A673 (cell line): ENCODE measurements around the gene DLGAP1. TPM values are rescaled to one million over a fixed set of nuclear protein-coding genes. Genes with fewer than 3 reads are reported as not detected.

Source experiments
- BruUV-seq: library from RNA; stranded (reverse); fragments of 400-500 nt; replicated peaks from 2 replicates; lab custom pipeline; 2021; lab: Mats Ljungman, UMichigan
- CTCF ChIA-PET: fragments of 300-600 bp; sonication (Branson Sonifier 250); formaldehyde crosslinking; loops from one replicate; lab custom pipeline; 2022; ENCODE audit warnings: antibody characterized with exemption; lab: Charles Lee
- POLR2A ChIA-PET: fragments of 300-600 bp; sonication (Branson Sonifier 250); formaldehyde crosslinking; loops from one replicate; lab custom pipeline; 2022; ENCODE audit warnings: antibody characterized with exemption; ENCODE audit not compliant: low non-redundant PET; lab: Charles Lee
- DNase-seq: peaks from one replicate; pipeline ENCODE4 v3.0.0-alpha.2; 2015; ENCODE audit warnings: low spot score
- H3K27ac ChIP-seq: fragments of 200-600 bp; sonication (generic); 2 replicates; pipeline ENCODE4 v1.5.1; 2016; ENCODE audit warnings: mixed run types, low read depth, mild to moderate bottlenecking, mixed read lengths, antibody characterized with exemption, low read length; ENCODE audit not compliant: poor library complexity, severe bottlenecking
- H3K27me3 ChIP-seq: fragments of 200-600 bp; sonication (generic); replicated peaks from 2 replicates; pipeline ENCODE4 v1.6.1; 2017; ENCODE audit warnings: mixed run types, low read depth, mild to moderate bottlenecking, mixed read lengths, antibody characterized with exemption, low read length; ENCODE audit not compliant: insufficient read depth, poor library complexity
- H3K36me3 ChIP-seq: fragments of 200-600 bp; sonication (generic); 2 replicates; pipeline ENCODE4 v1.6.1; 2016; ENCODE audit warnings: mixed run types, mild to moderate bottlenecking, mixed read lengths, antibody characterized with exemption, low read length; ENCODE audit not compliant: insufficient read depth, poor library complexity, severe bottlenecking
- H3K4me1 ChIP-seq: fragments of 200-600 bp; sonication (generic); 2 replicates; pipeline ENCODE4 v1.6.1; 2017; ENCODE audit warnings: mixed run types, mild to moderate bottlenecking, mixed read lengths, antibody characterized with exemption, low read length; ENCODE audit not compliant: insufficient read depth, poor library complexity, severe bottlenecking
- H3K4me3 ChIP-seq: fragments of 200-600 bp; sonication (generic); 2 replicates; pipeline ENCODE4 v1.5.1; 2016; ENCODE audit warnings: low read depth, mixed run types, mild to moderate bottlenecking, mixed read lengths, low read length; ENCODE audit not compliant: poor library complexity, severe bottlenecking
- H3K9me3 ChIP-seq: fragments of 200-600 bp; sonication (generic); 2 replicates; pipeline ENCODE4 v1.6.1; 2016; ENCODE audit warnings: mixed run types, low read depth, mild to moderate bottlenecking, mixed read lengths, antibody characterized with exemption, low read length; ENCODE audit not compliant: poor library complexity, severe bottlenecking
- CTCF ChIP-seq: fragments of 300-800, 200-600 bp; sonication (generic); conservative IDR thresholded peaks from 2 replicates; pipeline ENCODE4 v1.5.1; 2017; ENCODE audit warnings: low read depth, mild to moderate bottlenecking, antibody characterized with exemption, low read length, moderate library complexity, mixed read lengths
- EZH2 ChIP-seq: fragments of 200-600 bp; sonication (generic); IDR thresholded peaks from 2 replicates; pipeline ENCODE4 v1.6.1; 2017; ENCODE audit warnings: borderline replicate concordance, low read depth, mild to moderate bottlenecking, mixed read lengths, antibody characterized with exemption, low read length; ENCODE audit not compliant: poor library complexity, severe bottlenecking
- intact Hi-C: fragments of 100-400 bp; cut with micrococcal nuclease; formaldehyde crosslinking; loops from one replicate; pipeline ENCODE4 v1.10.0; 2022; ENCODE audit not compliant: unreplicated experiment
- total RNA-seq: library from RNA; stranded (reverse); gene quantifications from 2 replicates; pipeline ENCODE4 v1.2.3, GENCODE V29; 2021

DLGAP1 gene
- total RNA-seq, 1 experiment from 2014 or later, result 135 TPM

DNA sequence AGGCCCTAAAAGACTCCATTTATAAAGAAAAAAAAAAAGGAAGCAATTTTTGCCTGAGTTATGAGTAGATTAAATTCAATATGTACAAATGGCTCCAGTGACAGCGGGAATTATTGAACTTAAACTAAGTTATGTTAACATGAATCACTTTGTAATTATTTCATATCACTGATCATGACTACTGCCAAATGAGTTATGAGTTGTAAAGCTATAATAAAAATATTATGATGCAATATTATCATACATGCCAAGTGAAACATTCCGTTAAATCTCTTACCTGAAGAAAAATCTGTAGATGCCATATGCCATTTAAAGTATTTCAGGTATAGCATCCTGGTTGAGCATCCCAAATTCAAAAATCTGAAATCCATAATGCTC is 217.5 kb downstream of the DLGAP1 start:
- H3K4me3 ChIP-seq, result no peak overlapping the region
- no peaks in the 10 kb centered on the region for H3K9me3 ChIP-seq
- intact Hi-C loops, result no loop called here
- DNase-seq, result no peak
- H3K4me1 ChIP-seq, result peaks cover 27% of the 10 kb centered on the region
- no peak overlapping the region for H3K27ac ChIP-seq
- H3K27me3 ChIP-seq, result no peaks in the 10 kb centered on the region
- BruUV-seq, result no TSS peak
- ChIA-PET POLR2A (no interaction called here), CTCF (no interaction called here)
- TF ChIP-seq EZH2 (no peak), CTCF (no peak)
- H3K36me3 ChIP-seq, result no peaks in the 10 kb centered on the region

DNA sequence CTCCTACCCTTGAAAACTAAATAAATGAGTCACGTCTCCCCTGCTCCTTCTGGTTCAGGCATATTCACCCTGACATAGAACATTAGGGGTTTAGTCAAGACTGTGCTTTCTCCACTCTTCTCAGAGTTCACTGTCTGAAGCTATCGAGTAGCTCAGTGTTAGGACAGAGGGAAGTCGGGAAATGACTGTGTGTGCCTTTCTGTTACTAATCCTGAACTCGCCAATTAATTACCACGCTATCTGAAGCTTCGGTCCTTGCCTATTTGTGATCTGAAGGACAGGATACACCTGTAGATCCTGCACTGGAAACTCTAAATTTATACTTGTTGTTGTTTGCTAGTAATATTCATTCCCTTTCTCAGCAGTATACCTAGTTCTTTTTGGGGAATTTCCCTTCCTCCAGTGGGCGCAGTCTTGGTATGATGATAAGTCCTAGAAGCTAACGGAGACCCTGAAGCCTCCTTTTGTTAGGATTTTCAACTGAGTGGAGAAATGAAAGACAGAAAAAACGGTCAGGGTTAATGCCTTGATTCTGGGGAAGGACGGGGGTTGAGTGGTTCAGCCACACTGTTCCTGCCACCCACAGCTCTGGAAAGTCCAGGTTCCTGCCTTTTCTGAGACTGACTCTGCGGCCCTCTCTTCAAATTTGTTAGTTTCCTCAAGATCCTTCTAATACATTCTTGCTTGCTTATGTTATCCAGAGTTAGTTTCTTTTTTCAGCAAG is 218.0 kb downstream of the DLGAP1 start:
- no peak for DNase-seq
- ChIA-PET POLR2A (no interaction called here), CTCF (no interaction called here)
- H3K27me3 ChIP-seq, result no peaks in the 10 kb centered on the region
- no peak overlapping the region for H3K4me3 ChIP-seq
- BruUV-seq, result no TSS peak
- intact Hi-C loops, result no loop called here
- H3K27ac ChIP-seq, result no peak overlapping the region
- no peaks in the 10 kb centered on the region for H3K36me3 ChIP-seq
- peaks cover 27% of the 10 kb centered on the region for H3K4me1 ChIP-seq
- TF ChIP-seq EZH2, result no peak
- TF ChIP-seq CTCF, result no peak
- no peaks in the 10 kb centered on the region for H3K9me3 ChIP-seq

DNA sequence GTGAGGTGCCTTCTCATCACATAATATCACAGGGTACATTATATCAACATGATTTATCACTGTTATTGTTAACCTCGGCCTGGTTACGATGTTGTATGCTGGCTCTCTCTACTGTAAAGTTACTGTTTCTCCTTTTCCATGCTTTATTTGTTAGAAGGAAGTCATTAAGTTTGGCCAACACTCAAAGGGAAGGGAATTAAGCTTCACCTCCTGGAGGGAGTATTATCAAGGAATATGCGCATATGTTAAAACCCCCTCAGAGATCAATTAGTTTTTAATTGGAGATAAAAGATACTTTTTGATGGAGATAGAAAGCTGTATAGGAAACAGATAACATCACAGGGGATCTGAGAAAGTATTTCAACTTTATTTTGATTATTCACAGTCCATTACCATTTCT is 221.6 kb downstream of the DLGAP1 start:
- POLR2A ChIA-PET, result no interaction called here
- Histone ChIP-seq H3K27ac (no peak overlapping the region), H3K4me1 (peaks cover 19% of the 10 kb centered on the region), H3K4me3 (no peak overlapping the region), H3K27me3 (no peaks in the 10 kb centered on the region), H3K36me3 (no peaks in the 10 kb centered on the region), H3K9me3 (peaks cover 5% of the 10 kb centered on the region)
- TF ChIP-seq CTCF, result no peak
- intact Hi-C loops, result no loop called here
- CTCF ChIA-PET, result no interaction called here
- peak; percentile 34 for DNase-seq
- BruUV-seq, result no TSS peak
